Hepatic stellate cell (primary cell): ENCODE results near the gene PLXNA2.

ENCODE experiments used
- DNase-seq: peaks from one replicate; pipeline ENCODE4 v3.0.0; 2011; ENCODE audit warnings: low spot score

The PLXNA2 gene

DNA sequence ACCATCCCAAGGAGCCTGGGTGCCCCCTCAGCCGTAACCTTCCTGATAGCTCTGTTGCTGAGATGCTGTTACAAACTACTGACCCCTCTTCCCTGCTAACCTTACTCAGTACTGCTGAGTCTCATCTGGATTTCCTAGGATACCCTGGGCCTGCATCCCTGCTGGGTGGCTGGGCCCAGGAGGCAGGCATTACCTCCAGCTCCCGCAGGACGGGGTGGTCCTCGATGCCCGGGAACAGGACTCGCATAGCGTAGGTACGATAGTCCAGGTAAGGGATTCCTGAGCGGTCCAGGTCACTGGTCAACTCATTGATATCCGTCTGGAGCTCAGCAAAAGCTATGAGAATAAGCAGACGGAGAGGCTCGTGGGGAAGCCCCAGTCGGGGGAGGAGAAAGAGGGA, 201.3 kb downstream of the PLXNA2 start:
- DNase-seq, result no peak

DNA sequence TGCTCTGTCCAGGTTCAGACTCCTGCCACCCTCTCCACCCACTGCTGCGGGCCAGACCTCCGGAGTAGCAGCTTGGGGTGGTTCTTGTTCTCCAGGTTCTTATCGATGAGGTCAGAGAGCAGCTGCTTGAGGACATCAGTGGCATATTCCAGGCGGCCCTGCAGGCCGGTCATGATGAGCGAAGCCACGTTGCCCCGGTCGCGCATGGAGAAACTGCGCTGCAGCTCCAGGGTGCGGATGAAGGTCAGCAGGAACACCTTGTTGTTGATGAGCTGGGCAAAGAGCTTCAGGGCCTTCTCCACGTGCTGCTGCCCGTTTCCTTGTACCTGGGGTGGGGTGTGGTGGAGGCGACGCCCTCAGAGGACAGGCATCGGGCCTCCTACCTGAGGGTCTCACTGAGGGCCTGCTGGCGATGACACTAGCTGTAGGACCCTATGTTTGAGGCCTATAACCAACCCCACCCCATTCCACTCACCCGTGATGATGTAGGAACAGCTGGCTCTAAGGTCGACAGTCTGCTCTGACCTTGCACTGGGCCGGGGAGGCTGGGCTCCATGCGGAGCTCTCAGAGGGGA, 202.1 kb downstream of the PLXNA2 start:
- no peak for DNase-seq

DNA sequence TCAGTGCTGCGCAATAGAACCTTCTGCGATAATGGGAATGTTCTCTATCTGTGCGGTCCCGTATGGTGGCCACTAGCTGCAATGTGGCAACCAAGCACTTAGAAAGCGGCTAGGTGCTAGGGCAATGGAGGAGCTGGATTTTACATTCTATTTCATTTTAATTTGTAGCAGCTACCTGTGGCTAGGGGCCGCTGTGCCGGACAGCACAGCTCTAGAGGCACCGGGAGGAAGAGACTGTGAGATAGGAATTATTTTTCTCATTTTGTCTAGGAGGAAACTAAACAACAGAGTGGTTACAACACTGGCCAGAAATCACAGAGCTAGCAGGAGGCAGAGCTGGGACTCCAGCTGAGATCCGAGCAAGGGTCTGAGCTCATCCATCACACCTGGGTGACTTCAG, 202.7 kb downstream of the PLXNA2 start:
- no peak for DNase-seq

DNA sequence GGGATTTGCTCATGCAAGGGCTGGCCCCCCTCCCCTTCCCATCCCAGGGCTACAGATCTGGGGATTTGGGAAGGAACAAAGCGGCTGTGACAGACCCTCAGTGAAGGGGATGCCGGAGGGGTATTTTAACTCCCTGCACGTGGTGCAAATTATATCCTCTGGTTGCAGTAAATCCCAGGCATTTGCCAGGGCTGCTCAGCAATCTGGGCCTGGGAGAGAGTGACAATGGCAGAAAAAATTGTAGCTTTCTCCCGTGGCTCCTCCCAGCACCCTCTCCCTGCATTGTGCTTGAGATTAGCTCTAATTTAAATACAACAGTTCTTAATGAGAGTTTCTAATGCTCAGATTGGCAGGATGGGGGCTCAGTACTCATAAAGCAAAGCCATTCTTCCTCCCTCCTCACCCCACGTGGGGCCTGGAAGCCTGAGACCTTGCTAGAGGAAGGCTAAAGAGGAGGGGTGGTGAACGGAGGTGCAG, 203.3 kb downstream of the PLXNA2 start:
- DNase-seq, result no peak

DNA sequence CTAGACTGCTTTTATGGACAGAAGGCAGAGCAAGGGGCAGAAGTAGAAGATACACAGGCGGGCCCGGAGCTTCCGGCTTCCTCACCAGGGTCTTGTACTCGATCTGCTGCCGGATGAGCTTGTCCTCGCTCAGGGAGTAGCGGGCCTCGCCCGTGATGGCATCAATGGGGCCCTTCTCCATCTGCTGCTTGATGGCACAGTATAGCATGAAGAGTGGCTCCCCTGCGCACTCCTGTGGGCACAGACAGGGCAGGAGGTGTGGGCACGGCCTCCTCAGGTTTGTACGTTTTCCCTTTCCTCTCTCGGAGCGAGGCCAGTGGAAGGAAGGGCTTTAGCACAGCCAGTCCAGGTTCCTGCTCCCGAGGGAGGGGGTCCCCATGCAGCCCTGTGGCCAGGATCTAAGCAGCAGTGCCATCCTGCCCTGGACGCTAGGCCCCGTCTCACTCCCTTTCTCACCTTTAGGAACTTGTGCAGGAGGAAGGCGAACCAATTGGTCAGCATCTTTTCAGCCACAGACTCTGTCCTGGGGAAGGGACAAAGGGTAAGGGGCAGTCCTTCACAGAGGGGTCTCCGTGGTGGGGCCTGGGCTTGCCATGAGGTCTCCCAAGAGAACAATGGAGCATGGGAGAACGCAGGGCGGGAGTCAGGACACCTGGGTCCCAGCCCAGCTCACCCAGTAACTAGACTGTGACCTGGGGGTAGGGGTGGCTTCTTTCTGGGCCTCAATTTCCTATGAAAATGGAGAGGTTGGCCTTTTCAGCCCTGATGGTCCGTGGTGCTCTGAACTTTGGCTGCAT, 204.4 kb downstream of the PLXNA2 start:
- DNase-seq, result no peak

DNA sequence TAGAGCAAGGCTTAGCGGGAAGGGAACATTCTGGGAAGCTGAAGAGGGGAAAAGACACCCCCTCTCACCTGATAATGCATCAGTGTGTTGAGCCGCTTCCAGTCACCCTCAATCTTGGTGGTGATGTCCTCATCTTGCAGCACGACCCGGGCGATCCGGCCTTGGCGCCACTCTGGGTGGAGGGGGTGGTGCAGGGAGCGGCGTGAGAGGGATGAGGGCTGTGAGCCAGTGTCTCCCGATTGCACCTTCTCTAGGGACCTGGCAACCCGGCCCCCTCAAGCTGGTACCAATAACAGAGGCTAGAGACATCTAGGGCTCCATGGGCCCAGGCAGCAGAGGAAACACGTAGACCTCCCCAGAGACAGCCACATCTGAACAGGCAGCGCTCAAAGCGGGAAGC, 205.9 kb downstream of the PLXNA2 start:
- no peak for DNase-seq

DNA sequence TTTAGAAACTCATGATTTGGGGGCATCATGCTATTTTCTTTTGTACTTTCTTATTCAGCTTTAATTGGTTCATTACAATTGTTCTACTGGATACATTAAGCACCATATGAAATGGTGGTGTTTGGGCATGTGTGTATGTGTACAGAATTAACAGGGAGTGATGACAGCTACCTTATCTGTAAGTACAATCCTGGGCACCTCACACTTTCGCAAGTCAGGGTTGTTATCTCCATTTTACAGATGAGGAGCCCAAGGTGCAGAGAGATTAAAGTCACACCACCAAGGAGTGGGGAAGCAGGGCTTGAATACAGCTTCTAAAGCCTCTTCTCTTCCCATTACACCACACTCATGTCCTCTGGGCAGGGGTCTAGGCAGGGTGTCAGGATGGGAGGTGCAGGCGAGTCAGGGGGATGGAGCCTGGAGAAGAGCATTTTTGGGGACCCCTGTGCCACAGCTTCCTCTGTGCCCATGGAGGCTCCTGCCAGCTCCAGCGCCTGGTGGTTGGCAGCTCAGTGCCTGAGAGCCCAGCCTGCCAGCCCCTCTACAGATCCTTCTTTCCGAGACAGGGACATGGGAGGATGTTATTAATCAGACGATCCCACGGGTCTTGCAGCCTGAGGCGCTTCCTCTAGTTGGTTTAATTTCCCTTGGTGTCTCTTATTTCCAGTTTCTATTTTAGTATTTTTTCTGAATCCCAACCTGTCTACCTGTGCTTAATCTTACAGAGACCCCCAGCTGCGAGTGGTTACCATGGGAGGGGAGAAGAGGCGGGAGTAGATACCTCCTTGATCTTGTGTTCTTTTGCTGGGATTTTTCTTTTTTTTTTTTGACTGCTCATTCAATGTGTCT, 207.0 kb downstream of the PLXNA2 start:
- DNase-seq, result no peak

DNA sequence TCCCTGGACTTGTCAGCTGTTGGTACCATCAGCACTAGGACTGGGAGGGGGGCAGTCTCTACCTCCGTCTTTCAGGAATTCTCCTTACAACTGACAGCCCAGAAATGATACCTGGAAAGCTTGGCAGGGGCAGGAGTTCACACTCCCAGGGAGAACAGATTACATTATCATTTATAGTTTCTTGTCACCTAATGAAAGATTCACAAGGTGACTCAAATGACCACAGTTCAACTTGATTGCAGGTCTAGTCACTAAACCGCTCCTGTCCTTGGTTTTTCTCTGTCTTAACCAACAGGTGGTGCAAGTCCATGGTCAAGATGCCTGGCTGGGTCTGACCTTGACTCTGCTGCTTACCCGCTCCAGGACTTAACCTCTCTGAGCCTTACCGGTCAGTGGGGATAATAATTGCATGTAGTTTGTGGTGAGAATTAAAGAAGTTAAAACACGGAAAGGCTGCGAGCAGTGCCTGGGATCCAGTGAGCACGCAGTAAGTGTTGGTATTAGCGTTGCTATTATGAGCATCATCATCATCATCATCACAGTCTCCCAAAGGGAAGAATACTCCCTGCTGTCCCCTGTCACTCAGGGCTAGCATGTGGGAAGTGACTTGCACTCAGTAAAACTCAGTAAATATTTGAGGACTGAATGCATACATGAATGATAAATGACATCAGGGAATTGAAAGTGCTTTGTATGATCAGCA, 207.9 kb downstream of the PLXNA2 start:
- DNase-seq, result no peak

DNA sequence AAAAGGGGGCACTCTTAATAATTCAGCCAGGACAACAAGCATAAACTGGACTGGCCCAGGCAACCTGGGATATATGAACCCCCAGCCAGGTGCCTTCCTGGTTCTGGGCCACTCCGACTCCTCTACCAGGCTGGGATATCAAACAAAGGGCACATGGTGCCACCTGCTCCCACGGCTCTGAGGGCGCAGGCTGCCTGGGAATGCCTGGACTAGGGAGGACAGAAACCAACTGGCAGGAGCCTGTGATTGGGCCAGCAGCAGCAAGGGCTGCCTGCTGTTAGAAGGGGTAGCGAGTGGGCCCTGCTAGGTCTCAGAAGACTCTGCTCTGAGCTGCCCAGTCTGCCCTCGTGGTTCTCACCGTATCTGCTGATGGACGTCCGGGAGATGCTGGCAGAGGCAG, 210.0 kb downstream of the PLXNA2 start:
- DNase-seq, result no peak

DNA sequence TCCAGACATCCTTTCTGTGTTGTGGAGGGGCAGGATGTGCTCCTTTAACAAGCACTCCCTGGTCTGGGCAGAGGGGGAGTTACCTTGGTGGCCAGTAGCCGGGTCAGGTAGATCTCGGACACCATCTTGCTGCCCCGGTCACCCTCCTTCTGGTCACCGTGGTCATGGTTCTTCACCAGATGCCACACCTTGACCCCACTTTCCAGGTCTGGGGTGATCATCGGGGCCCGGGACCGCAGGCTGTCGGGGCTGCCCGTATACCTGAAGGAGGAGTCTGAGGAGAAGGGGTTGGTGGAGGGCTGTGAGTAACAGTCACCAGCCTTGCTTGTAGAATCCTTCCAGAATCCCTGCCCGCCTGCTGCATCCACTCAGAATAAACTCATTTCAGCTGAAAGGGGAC, 210.9 kb downstream of the PLXNA2 start:
- no peak for DNase-seq

DNA sequence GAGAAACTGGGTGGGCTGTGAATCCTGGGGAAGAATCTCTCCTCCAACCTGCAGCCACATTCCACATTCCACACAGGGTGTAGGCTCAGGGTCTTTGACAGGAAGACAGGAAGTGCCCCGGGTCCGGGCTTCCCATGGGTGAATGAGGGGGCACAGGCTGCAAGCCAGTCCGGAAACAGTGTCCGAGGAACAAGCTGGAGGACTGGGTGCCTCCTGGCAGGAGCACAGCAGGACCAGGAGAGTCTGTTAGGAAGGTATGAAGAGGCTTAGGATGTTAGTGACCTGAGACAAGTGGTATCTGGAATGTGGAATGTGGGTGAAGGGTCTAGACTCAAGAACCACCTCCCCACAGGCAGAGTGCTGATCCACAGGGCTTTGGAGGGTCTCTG, 212.3 kb downstream of the PLXNA2 start:
- no peak for DNase-seq

DNA sequence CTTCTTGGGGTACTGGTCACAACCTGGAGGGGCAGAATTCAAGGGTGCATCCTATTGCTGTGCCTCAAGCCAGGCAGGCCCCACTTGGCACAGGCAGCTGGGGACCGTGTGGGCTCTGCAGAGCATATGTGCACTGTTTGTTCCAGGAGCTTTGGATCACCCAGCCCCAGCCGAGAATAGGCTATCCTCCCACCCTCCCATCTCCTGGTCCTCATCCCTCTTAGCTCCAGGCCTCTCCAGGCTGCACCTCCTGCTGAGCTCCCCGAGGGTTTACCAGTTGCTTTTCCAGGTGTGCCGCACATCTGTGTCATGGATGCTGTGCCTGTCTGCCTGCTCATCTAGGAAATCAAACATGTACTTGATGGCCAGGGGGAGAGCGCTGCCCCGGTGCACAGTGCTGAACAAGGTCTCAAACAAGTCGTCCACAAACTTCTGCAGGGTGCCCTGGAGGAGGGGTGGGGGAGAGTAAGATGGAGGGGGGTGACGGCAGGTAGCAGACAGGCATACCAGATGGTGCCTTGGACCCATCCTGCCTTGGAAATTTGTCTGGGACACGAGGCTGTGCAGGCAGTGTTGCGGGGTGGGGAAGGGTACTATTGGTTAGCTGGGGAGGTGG, 212.8 kb downstream of the PLXNA2 start:
- DNase-seq, result no peak

DNA sequence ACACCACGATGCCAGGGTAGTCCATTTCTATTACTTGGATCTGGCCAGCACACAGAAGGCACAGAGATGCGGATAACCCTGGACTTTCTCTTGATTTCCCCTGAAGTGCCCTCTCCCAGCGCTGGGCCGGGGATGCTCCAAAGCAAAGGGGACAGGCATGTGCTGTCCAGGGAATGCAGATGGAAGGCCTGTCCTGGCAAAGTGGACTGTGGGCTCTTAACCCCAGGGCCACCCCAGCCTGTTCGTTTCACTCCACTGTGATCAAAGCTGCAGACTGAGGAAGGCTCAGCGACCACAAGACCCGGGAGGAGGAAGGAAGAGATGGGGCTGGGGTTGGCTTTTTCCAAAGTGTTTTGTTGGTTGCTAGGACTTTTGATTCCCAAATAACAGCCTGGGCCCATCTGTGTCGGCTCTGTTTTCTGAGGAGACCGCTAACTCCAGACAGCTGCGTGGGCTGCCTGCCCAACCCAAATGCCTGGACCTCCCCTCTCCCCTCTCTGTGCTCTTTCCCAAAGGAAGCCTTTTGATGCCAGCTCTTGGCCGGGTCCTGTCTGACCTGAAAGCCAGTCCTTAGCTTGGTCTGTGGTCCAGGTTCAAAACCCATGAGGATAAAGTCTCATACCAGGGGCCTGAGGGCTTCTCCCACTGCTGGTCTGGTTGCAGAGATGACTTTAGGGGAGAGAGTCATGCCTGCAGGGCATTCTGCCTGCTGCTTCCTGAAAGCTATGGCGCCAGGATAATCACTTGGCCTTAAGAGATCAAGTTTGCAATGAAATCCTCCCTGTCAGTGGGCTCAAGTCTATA, 213.7 kb downstream of the PLXNA2 start:
- peak; percentile 50 for DNase-seq

DNA sequence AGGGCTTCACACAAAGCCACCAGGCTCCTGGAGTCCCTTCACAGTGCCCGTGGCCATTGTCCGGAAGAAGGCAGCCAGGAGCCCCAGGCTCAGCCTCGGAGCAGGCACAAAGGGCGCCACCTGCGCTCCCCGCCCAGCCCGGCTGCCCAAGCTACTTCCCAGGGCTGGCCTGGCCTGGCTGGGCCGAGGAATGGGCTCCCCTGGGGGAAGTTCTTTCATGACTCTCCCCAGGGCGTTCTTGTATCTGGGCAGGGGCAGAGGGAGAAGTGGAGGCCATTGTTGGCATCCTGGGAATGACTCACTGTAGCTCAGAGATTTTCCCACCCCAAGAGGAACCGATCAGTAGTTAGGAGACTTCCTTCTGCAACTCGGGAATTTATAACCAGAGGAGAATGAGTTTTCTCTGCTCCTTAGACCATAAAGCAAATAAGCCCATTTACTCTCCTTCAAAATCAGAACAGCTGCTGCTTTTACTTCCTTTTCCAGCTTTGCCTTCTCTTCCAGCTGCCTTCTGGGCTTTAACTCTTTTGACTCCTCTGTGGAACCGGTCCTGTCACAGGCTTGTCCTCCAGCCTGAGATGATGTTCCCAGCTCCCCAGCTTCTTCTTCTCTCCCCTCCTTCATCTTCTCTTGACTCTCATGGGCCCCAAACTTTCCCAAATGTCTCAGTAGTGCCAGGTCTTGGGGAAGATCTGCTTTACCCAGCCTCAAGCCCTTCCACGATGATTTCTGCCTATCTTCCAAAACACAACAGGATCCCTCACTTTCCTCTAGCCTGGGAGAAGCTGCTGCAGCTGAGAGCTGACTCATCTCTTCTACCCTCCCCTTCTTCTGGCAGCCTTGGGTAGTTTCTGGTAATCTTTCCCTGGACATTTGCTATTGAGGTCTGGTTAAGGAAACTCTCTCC, 214.6 kb downstream of the PLXNA2 start:
- DNase-seq, result peak; percentile 83

DNA sequence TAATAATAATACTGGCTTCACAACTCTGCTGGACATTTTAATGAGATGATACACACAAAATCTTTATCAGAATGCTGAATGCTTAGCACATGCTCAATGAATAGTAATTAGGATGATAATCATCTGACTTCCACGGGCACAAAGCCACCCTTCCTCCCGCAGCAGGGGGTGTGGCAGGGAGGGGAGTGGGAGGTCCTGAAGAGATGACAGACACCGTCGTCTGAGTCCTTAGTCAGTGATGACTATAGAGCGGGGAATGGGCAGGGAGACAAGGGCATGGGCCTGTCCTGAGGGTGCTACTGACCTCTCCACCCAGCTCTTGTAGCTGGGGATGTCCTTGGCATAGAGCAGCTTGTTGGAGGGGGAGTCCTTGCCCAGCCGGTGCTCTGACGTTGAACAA, 215.7 kb downstream of the PLXNA2 start:
- no peak for DNase-seq

DNA sequence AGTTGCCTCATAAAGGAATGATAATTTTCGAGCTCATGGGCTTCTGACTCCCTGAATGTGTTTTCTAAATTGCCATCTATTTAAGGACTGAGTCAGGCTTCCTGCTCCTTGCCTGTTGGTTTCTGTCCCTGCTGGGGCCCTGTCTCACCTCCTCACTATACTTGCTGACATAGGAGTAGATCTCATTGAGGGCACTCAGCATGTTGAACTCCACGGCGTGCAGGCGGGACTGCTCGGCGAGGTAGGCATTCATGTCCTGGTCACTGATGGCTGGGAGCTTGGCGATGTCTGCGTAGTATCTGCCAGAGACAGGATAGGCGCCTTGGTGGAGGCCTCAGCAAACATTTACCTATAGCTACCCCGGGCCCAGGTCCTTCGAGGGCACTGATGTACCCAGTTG, 216.3 kb downstream of the PLXNA2 start:
- DNase-seq, result no peak

DNA sequence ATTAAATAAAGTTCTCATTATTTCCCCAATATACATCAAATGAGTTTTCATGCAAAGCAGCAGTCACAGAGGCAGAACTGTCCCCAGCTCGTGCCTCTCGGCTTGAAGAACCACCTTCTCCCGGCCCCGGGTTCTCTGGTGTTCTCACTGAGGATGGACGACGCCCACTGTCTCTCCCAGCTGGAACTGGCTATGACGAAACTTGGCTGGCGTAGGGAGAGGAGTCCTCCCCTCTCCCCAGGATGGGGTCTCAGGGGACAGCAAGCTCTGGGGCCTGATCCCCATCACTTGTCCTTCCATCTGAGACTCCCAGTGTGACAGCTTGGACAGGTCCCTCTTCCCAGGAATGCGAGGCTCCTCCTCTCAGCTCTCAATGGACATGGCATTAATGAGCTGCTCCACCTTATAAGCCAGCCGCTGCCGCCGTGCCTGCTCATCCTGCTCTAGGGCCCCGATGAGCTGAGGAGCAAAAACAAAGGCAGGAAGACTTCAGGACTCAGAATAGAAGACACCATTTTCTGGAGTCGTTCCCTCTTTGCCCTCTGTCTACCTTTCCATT, 217.2 kb downstream of the PLXNA2 start:
- no peak for DNase-seq

DNA sequence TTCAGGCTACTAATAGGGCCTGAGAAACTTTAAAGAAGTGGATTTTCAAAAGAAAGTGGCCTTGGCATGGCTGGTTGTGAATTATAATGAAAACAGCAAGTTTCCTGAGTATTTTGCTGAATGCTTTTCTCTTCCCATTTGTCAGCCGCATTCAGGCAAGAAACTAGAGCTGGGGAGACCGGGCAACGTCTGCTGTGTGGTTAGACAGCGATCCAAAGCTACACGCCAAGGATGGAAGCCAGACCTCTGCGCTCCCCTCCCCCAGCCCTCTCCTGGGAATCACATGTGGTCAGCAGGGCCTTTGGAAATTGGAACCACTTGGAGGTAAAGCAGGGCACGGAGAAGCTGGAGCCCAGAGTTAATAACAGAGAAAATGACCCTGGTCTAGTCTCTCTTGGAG, 219.2 kb downstream of the PLXNA2 start:
- no peak for DNase-seq

DNA sequence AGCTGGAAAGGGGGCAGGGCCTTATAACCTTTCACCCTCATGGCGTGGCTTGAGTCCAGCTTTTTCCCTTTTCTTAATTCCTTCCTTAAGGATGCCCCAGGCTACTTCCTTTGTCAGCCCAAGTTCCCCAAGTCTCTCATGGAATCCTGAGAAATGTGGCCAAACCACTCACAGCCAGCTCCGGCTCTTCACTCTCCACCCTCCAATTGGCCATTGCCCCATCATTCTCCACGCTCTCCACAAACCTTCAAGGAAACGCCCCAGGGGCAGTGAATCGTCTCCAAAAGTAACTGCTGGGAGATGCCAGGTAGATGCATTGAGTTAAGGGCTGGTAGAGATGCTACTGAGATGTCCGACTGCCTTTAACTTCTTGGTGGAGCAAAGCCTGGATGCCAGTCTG, 219.8 kb downstream of the PLXNA2 start:
- DNase-seq, result no peak

DNA sequence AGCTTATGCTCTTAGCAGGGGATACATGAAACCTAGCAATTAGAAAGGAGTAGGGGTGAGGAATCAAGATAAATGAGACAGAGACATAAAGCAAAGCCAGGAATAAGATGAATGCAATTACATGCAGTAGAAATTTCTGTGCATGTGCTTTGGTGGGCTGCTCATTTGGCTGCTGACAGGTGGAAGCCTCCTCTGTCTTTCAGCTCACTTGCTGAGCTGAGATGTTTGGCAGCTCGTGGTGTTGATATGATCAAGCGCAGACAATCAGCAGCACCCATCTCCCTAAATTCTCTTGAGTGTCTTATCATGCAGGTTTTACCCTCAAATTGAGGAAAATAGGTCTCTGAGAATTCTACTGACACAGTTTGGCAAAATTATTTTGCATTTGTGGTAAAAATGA, 224.9 kb downstream of the PLXNA2 start:
- DNase-seq, result no peak
